ENCODE results near the gene NPAS3. TPM values are rescaled to one million over a fixed set of nuclear protein-coding genes. Genes with fewer than 3 reads are reported as not detected.

The NPAS3 gene
- total and polyA plus RNA-seq, 2 of the 13 experiments (the other 11 are each of a cell fraction or from before 2014, with no cell fraction given): not detected

GRCh38 chr14:32914391-32914790 lies 24.3 kb upstream of the NPAS3 start (continued):
- TF ChIP-seq, protein P1, sequence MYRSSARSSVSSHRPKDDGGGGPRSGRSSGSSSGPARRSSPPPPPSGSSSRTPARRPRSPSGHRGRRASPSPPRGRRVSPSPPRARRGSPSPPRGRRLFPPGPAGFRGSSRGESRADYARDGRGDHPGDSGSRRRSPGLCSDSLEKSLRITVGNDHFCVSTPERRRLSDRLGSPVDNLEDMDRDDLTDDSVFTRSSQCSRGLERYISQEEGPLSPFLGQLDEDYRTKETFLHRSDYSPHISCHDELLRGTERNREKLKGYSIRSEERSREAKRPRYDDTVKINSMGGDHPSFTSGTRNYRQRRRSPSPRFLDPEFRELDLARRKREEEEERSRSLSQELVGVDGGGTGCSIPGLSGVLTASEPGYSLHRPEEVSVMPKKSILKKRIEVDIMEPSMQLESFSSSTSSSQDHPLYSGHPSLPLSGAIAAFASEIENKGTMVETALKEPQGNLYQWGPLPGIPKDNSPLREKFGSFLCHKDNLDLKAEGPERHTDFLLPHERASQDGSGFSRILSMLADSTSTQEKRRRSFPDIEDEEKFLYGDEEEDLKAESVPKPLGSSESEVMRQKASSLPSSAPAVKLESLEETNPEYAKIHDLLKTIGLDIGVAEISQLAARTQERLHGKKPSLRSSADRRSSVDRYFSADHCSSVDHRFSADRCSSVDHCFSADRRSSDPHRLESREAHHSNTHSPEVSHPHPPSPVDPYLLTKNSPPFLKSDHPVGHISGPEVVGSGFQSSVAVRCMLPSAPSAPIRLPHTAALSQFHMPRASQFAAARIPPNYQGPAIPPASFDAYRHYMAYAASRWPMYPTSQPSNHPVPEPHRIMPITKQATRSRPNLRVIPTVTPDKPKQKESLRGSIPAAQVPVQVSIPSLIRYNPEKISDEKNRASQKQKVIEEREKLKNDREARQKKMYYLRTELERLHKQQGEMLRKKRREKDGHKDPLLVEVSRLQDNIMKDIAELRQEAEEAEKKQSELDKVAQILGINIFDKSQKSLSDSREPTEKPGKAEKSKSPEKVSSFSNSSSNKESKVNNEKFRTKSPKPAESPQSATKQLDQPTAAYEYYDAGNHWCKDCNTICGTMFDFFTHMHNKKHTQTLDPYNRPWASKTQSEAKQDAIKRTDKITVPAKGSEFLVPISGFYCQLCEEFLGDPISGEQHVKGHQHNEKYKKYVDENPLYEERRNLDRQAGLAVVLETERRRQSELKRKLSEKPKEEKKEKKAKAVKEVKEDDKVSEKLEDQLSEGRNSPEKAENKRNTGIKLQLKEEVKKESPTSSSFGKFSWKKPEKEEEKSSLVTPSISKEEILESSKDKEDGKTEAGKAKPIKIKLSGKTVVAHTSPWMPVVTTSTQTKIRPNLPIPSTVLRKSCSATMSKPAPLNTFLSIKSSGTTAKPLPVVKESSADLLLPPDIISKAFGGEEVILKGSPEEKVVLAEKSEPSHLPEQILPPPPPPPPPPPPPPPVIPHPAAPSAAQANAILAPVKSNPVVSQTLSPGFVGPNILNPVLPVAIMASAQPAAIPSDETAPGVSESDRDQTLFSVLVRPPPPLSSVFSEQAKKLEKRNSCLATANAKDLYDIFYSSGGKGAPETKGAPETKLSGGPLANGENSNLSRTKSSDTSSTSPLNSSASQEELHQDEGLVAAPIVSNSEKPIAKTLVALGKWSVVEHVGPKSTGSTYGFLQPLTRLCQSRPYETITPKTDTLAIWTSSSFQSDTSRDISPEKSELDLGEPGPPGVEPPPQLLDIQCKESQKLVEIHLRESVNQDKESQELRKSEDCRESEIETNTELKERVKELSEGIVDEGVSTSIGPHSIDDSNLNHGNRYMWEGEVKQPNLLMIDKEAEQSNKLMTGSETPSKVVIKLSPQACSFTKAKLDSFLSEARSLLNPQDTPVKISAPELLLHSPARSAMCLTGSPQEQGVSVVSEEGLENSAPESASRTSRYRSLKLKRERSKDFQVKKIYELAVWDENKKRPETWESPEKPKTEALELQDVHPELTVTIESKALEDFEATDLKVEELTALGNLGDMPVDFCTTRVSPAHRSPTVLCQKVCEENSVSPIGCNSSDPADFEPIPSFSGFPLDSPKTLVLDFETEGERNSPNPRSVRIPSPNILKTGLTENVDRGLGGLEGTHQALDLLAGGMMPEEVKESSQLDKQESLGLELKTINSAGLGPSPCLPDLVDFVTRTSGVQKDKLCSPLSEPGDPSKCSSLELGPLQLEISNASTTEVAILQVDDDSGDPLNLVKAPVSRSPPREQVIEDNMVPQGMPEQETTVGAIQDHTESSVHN (CRISPR knock-in tag; IDR thresholded peaks at IDR 0.05): no peak
- no peak for TF ChIP-seq JUNB (CRISPR knock-in tag; IDR thresholded peaks at IDR 0.05; ENCODE audit: borderline replicate concordance)
- TF ChIP-seq UBTF (CRISPR knock-in tag; IDR thresholded peaks at IDR 0.05): no peak
- no peak for TF ChIP-seq ZNF558 (CRISPR knock-in tag; IDR thresholded peaks at IDR 0.05; ENCODE audit: borderline replicate concordance)
- no peak for TF ChIP-seq PPARG (CRISPR knock-in tag; conservative IDR thresholded peaks at IDR 0.05)

Measured in HepG2 (cell line).